GM12891 (cell line): ENCODE measurements around the gene EFCAB14.
"Not testable (repeated sequence)": the region's sequence is repeated elsewhere in the genome, so short reads cannot be mapped to it uniquely, and the experiment has no call there.

Experiments used
- DNase-seq: peaks from one replicate; pipeline ENCODE4 v3.0.0; 2011; ENCODE audit warnings: low spot score; ENCODE audit not compliant: insufficient read length
- FAIRE-seq: peaks from 2 replicates; lab custom pipeline; 2011; peaks lifted over from hg19 to GRCh38; lab: Jason Lieb, UNC
- PAX5 ChIP-seq: IDR thresholded peaks from 2 replicates; pipeline ENCODE4 v1.6.1; 2011; ENCODE audit warnings: low read length, moderate library complexity, mild to moderate bottlenecking; ENCODE audit not compliant: insufficient read depth, severe bottlenecking
- POLR2A ChIP-seq: IDR thresholded peaks from 2 replicates; pipeline ENCODE4 v1.6.1; 2011; ENCODE audit warnings: low read depth, low read length, control low read depth
- POLR2AphosphoS5 ChIP-seq: IDR thresholded peaks from 2 replicates; pipeline ENCODE4 v1.6.1; 2011; ENCODE audit warnings: low read depth, low read length, control low read depth
- POU2F2 ChIP-seq: IDR thresholded peaks from 2 replicates; pipeline ENCODE4 v1.6.1; 2011; ENCODE audit warnings: low read depth, mild to moderate bottlenecking, control low read depth, low read length, moderate library complexity
- SPI1 ChIP-seq: IDR thresholded peaks from 2 replicates; pipeline ENCODE4 v1.6.1; 2011; ENCODE audit warnings: low read depth, low read length, control low read depth
- TAF1 ChIP-seq: IDR thresholded peaks from 2 replicates; pipeline ENCODE4 v1.6.1; 2011; ENCODE audit warnings: low read depth, low read length, control low read depth

Gene EFCAB14

DNA sequence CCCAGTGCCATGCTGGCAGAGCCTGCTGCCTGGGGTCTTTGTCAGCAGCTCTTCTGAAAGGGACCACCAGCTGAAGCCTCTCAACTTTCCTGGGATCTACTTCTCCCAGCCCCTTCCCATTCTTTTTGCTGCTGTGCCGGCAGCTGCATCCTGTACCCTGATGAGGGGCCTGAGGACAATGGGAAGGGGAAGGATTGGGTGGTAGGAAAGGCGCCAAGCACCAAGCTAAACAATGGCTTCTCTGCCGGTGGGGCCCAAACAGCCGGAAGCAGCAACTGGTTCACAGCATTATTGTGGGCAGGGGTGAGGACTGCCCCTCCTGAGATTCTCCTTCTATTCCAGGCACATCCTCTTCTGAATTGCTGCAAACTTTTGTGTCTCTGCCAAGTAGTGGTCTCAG lies 5.0 kb upstream of the EFCAB14 start:
- no peak for FAIRE-seq
- TF ChIP-seq POLR2A (no peak), POU2F2 (no peak), SPI1 (no peak), TAF1 (no peak), POLR2AphosphoS5 (no peak), PAX5 (no peak)
- no peak for DNase-seq

GRCh38 chr1:46721686-46722205 lies 2.8 kb upstream of the EFCAB14 start:
- no peak for TF ChIP-seq POLR2AphosphoS5
- TF ChIP-seq SPI1: no peak
- no peak for TF ChIP-seq POLR2A
- TF ChIP-seq TAF1: no peak
- DNase-seq (no peak), FAIRE-seq (no peak)

GRCh38 chr1:46721204-46721603 lies 2.3 kb upstream of the EFCAB14 start:
- TF ChIP-seq POLR2A: no peak
- TF ChIP-seq TAF1: no peak
- no peak for FAIRE-seq
- no peak for DNase-seq

GRCh38 chr1:46720319-46720718 lies 1.4 kb upstream of the EFCAB14 start:
- not testable (repeated sequence) for DNase-seq, FAIRE-seq

- DNase-seq (no peak), FAIRE-seq (peak; percentile 31)
- no peak for TF ChIP-seq PAX5
- TF ChIP-seq SPI1: no peak
- no peak for TF ChIP-seq POU2F2
These were observed 775 bp upstream of the EFCAB14 start for GRCh38 chr1:46719689-46720088.

- TF ChIP-seq POLR2AphosphoS5 (no peak), TAF1 (0 out of 2 replicates have a peak, but pooled peaks have one; percentile 17)
- no peak for FAIRE-seq
- DNase-seq: no peak
These were observed 581 bp downstream of the EFCAB14 start for GRCh38 chr1:46718340-46718726.

DNA sequence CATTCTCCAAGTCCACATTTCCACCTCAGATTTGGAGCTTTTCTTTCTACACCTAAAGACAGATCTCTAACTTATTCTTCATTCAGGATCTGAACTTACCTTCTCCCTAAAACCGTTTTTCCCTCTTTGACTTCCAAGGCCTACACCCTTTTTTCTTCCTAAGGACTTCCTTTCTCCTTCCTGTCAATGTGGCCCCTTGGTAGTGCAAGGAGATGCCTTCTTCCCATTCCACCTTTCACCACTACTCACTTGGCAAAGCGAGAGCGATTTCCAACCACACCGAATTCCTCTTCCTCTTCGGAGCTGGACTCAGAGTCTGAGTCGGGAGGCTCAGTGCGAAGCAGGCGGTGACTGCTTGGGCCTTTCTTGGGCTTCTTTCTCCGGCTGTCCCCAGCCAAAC lies 1.3 kb downstream of the EFCAB14 start:
- DNase-seq: no peak
- FAIRE-seq: no peak
- TF ChIP-seq SPI1: no peak
- TF ChIP-seq POLR2AphosphoS5: no peak
- TF ChIP-seq PAX5: no peak
- TF ChIP-seq POLR2A: no peak
- TF ChIP-seq TAF1: no peak
- no peak for TF ChIP-seq POU2F2

- DNase-seq (no peak), FAIRE-seq (no peak)
- TF ChIP-seq SPI1: no peak
- TF ChIP-seq POLR2A: no peak
- TF ChIP-seq POLR2AphosphoS5: no peak
- TF ChIP-seq TAF1: no peak
- TF ChIP-seq POU2F2: no peak
- no peak for TF ChIP-seq PAX5
These were observed 3.9 kb downstream of the EFCAB14 start for GRCh38 chr1:46714976-46715375.

DNA sequence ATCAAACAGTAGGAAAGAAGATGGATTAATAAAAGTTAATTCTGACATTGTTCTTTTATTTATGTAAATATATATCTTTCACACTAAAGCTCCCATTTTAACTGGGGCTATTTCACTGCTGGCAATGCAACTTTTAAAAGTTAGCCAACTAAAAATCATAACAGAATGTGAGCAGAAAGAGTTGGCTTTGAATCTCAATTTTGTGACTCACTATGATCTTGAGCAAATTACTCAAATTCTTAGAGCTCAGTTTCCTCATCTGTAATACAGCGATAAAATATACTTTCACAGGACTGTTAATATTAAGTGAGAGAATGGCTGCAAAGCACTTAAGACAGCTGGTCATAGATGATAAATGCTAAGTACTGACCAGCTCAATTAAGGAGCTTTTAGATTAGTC lies 10.8 kb downstream of the EFCAB14 start:
- no peak for FAIRE-seq
- no peak for TF ChIP-seq POLR2AphosphoS5
- no peak for TF ChIP-seq POLR2A
- no peak for TF ChIP-seq PAX5
- TF ChIP-seq SPI1: no peak
- DNase-seq: no peak

GRCh38 chr1:46705408-46705807 lies 13.5 kb downstream of the EFCAB14 start:
- TF ChIP-seq POLR2A (no peak), SPI1 (no peak)
- DNase-seq (no peak), FAIRE-seq (peak; percentile 47)

- TF ChIP-seq POLR2AphosphoS5: no peak
- TF ChIP-seq SPI1: no peak
- no peak for TF ChIP-seq TAF1
- TF ChIP-seq PAX5: no peak
- TF ChIP-seq POU2F2: no peak
- TF ChIP-seq POLR2A: no peak
- no peak for FAIRE-seq
- no peak for DNase-seq
These were observed 14.8 kb downstream of the EFCAB14 start for GRCh38 chr1:46703927-46704641.

DNA sequence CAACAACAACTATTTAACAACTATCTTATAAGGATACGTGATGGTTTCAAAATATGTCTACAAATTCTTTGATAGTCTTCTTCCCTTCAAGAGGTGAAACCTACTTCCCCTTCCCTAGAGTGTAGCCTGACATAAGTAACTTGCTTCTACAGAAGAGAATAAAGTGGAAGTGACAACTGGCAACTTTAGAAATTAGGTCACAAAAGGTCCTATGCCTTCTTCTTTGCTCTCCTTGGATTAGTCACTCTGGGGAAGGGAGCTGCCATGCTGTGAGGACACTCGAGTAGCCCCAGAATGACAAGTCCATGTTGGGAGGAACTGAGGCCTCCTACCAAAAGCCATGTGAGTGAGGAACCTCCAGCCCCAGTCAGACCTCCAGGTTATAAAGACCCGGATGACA lies 19.2 kb downstream of the EFCAB14 start:
- FAIRE-seq (no peak), DNase-seq (no peak)
- no peak for TF ChIP-seq POU2F2
- TF ChIP-seq PAX5: no peak
- no peak for TF ChIP-seq TAF1
- no peak for TF ChIP-seq POLR2A
- TF ChIP-seq SPI1: no peak
- TF ChIP-seq POLR2AphosphoS5: no peak
